AG04449 (cell line): Measurements from ENCODE around the gene TAF11L8.
"Not testable (repeated sequence)": the region's sequence is repeated elsewhere in the genome, so short reads cannot be mapped to it uniquely, and the experiment has no call there.

Experiments used
- CTCF ChIA-PET: fragments of 350-600 bp; formaldehyde crosslinking; extraction: SDS; loops from one replicate; lab custom pipeline; 2021; ENCODE audit warnings: antibody characterized with exemption; lab: Yijun Ruan, JAX
- POLR2A ChIA-PET: fragments of 400-600, 350-600 bp; formaldehyde crosslinking; extraction: SDS; loops from one replicate; lab custom pipeline; 2020; ENCODE audit warnings: antibody characterized with exemption, inconsistent platforms; lab: Yijun Ruan, JAX
- DNase-seq: peaks from one replicate; pipeline ENCODE4 v3.0.0-alpha.2; 2010; ENCODE audit warnings: low read depth, low spot score
- H3K4me3 ChIP-seq: 2 replicates; pipeline ENCODE4 v1.5.1; 2011; ENCODE audit warnings: low read depth, mild to moderate bottlenecking, control low read depth, low read length
- CTCF ChIP-seq: IDR thresholded peaks from one replicate; pipeline ENCODE4 v1.5.1; 2011; ENCODE audit warnings: mild to moderate bottlenecking, moderate library complexity, low read length, control low read depth, inconsistent platforms; ENCODE audit not compliant: insufficient read depth; ENCODE audit errors: missing control alignments

TAF11L8 gene

GRCh38 chr5:17604951-17605350, 14.2 kb upstream of the TAF11L8 start:
- no peak for DNase-seq
- ChIA-PET CTCF (no interaction called here), POLR2A (no interaction called here)
- H3K4me3 ChIP-seq: no peak overlapping the region
- no peak for TF ChIP-seq CTCF

- CTCF ChIA-PET, POLR2A ChIA-PET, DNase-seq, H3K4me3 ChIP-seq: not testable (repeated sequence)
Observed at GRCh38 chr5:17603880-17604279, 13.1 kb upstream of the TAF11L8 start, which contains the start of gene TAF11L11. Gene TAF11L11, plus strand, starts transcription at chr5:17604183.

GRCh38 chr5:17597728-17598127, 7.0 kb upstream of the TAF11L8 start, which contains the start of gene TAF11L10:
Gene TAF11L10, minus strand, starts transcription at chr5:17597828.
- DNase-seq, POLR2A ChIA-PET, CTCF ChIA-PET, H3K4me3 ChIP-seq: not testable (repeated sequence)

DNA sequence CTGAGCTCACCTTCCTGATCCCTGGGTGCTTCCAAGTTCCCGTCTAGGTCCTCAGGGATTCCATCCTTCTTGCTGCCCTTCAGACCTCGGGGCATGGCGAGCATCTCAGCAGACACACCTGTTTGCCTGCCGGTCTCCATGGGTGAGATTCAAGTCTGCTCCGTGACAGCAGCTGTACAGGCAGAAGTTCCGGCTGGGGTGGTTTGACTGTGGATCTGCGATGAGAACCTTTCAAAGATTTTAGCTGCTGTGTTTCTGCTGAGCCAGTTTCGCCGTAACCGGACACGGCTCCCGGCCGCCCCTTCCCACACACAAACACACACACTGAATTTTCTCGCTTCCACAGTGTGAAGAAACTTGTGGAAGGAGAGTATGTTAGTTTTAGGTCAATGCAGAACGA, 3.5 kb upstream of the TAF11L8 start, which contains the start of gene TAF11L9:
TSS of gene TAF11L9 (minus strand) at position 140 of the 400 bp plus-strand sequence.
- DNase-seq, CTCF ChIA-PET, POLR2A ChIA-PET, H3K4me3 ChIP-seq: not testable (repeated sequence)

GRCh38 chr5:17585658-17586057, 5.1 kb downstream of the TAF11L8 start, which contains the start of gene TAF11L7:
Gene TAF11L7, minus strand, starts transcription at chr5:17585758.
- H3K4me3 ChIP-seq, POLR2A ChIA-PET, CTCF ChIA-PET, DNase-seq: not testable (repeated sequence)
